IMR-90 (cell line): ENCODE data around the gene CASP8AP2. TPM values are rescaled to one million over a fixed set of nuclear protein-coding genes. Genes with fewer than 3 reads are reported as not detected.

Source experiments
- ATAC-seq: fragments of 200-7000 bp; cut with Tn5 transposase; 2 replicates; pipeline ENCODE4 v1.9.1; 2020; ENCODE audit warnings: low read depth, mild to moderate bottlenecking, moderate library complexity
- BruUV-seq: library from RNA; stranded (reverse); fragments of 400-500 nt; replicated peaks from 2 replicates; lab custom pipeline; 2021; lab: Mats Ljungman, UMichigan
- CTCF ChIA-PET: fragments of 300-600 bp; formaldehyde crosslinking; extraction: SDS; loops from one replicate; lab custom pipeline; 2021; ENCODE audit warnings: antibody characterized with exemption; lab: Yijun Ruan, JAX
- POLR2A ChIA-PET: fragments of 300-600 bp; sonication (Branson Sonifier 250); formaldehyde crosslinking; loops from one replicate; lab custom pipeline; 2022; ENCODE audit warnings: antibody characterized with exemption; ENCODE audit not compliant: unreplicated experiment; lab: Charles Lee
- DNase-seq: peaks from one replicate; pipeline ENCODE4 v3.0.0; 2013
- H2AFZ ChIP-seq: replicated peaks from 2 replicates; pipeline ENCODE3; 2013; ENCODE audit warnings: low read length, mild to moderate bottlenecking; ENCODE audit not compliant: poor library complexity
- H2AK5ac ChIP-seq: 2 replicates; pipeline ENCODE4 v1.6.1; 2013; ENCODE audit warnings: low read depth, low read length, inconsistent platforms
- H2AK9ac ChIP-seq: replicated peaks from 2 replicates; pipeline ENCODE3; 2013; ENCODE audit warnings: mild to moderate bottlenecking, low read depth, low read length, moderate library complexity; ENCODE audit not compliant: poor library complexity
- H2BK120ac ChIP-seq: 2 replicates; pipeline ENCODE4 v1.6.1; 2013; ENCODE audit warnings: low read depth, low read length, inconsistent platforms
- H2BK15ac ChIP-seq: 3 replicates; pipeline ENCODE4 v1.6.1; 2013; ENCODE audit warnings: low read depth, low read length, inconsistent platforms
- H2BK20ac ChIP-seq: 2 replicates; pipeline ENCODE4 v1.6.1; 2013; ENCODE audit warnings: low read depth, mild to moderate bottlenecking, inconsistent platforms, low read length, moderate library complexity
- H2BK5ac ChIP-seq: 2 replicates; pipeline ENCODE4 v1.6.1; 2013; ENCODE audit warnings: mild to moderate bottlenecking, low read depth, low read length, inconsistent platforms; ENCODE audit not compliant: poor library complexity, severe bottlenecking
- H3K14ac ChIP-seq: replicated peaks from 2 replicates; pipeline ENCODE4 v1.6.1; 2013; ENCODE audit warnings: low read depth, low read length, inconsistent platforms
- H3K18ac ChIP-seq: 2 replicates; pipeline ENCODE4 v1.6.1; 2013; ENCODE audit warnings: low read depth, low read length, control low read depth
- H3K23ac ChIP-seq: 2 replicates; pipeline ENCODE4 v1.6.1; 2013; ENCODE audit warnings: low read depth, low read length, inconsistent platforms
- H3K27ac ChIP-seq: 2 replicates; pipeline ENCODE4 v1.5.1; 2013; ENCODE audit warnings: mild to moderate bottlenecking, control low read depth, low read length; ENCODE audit not compliant: insufficient read depth
- H3K27me3 ChIP-seq: 2 replicates; pipeline ENCODE4 v1.6.1; 2013; ENCODE audit warnings: low read length; ENCODE audit not compliant: control insufficient read depth, insufficient read depth
- H3K36me3 ChIP-seq: 2 replicates; pipeline ENCODE4 v1.6.1; 2013; ENCODE audit warnings: low read length, mixed read lengths; ENCODE audit not compliant: control insufficient read depth, insufficient read depth
- H3K4ac ChIP-seq: 2 replicates; pipeline ENCODE4 v1.6.1; 2013; ENCODE audit warnings: low read depth, low read length, inconsistent platforms
- H3K4me1 ChIP-seq: 2 replicates; pipeline ENCODE4 v1.6.1; 2013; ENCODE audit warnings: low read length, mixed read lengths; ENCODE audit not compliant: control insufficient read depth, insufficient read depth
- H3K4me2 ChIP-seq: 2 replicates; pipeline ENCODE4 v1.6.1; 2013; ENCODE audit warnings: low read depth, mild to moderate bottlenecking, control low read depth, low read length, moderate library complexity
- H3K4me3 ChIP-seq: 2 replicates; pipeline ENCODE4 v1.5.1; 2013; ENCODE audit warnings: low read depth, mild to moderate bottlenecking, control low read depth, low read length, moderate library complexity; ENCODE audit not compliant: insufficient read depth
- H3K56ac ChIP-seq: 2 replicates; pipeline ENCODE4 v1.6.1; 2013; ENCODE audit warnings: low read length, inconsistent platforms; ENCODE audit not compliant: insufficient read depth; ENCODE audit errors: extremely low read depth
- H3K79me1 ChIP-seq, 2 experiments: 2 replicates each; pipeline ENCODE4 v1.6.1; 2013; ENCODE audit warnings: low read length in 2 of 2, inconsistent platforms in 1 of 2, low read depth in 1 of 2
- H3K9ac ChIP-seq: 2 replicates; pipeline ENCODE4 v1.6.1; 2013; ENCODE audit warnings: low read depth, low read length, control low read depth
- H3K9me1 ChIP-seq: 2 replicates; pipeline ENCODE4 v1.6.1; 2013; ENCODE audit warnings: low read length, inconsistent platforms; ENCODE audit not compliant: insufficient read depth
- H3K9me3 ChIP-seq: 2 replicates; pipeline ENCODE4 v1.6.1; 2013; ENCODE audit warnings: low read length; ENCODE audit not compliant: control insufficient read depth, insufficient read depth
- H4K20me1 ChIP-seq: 2 replicates; pipeline ENCODE4 v1.6.1; 2013; ENCODE audit warnings: low read length, inconsistent platforms; ENCODE audit not compliant: insufficient read depth
- H4K5ac ChIP-seq: 2 replicates; pipeline ENCODE4 v1.6.1; 2013; ENCODE audit warnings: mild to moderate bottlenecking, low read depth, low read length, control low read depth
- H4K8ac ChIP-seq, 2 experiments: 2 replicates each; pipeline ENCODE4 v1.6.1; 2013; ENCODE audit warnings: low read depth in 2 of 2, low read length in 2 of 2, control low read depth in 1 of 2, inconsistent platforms in 1 of 2
- H4K91ac ChIP-seq: 2 replicates; pipeline ENCODE4 v1.6.1; 2013; ENCODE audit warnings: low read depth, low read length, inconsistent platforms; ENCODE audit not compliant: insufficient read depth
- BHLHE40 ChIP-seq: fragments of 150-350 bp; IDR thresholded peaks from 2 replicates; pipeline ENCODE4 v1.6.1; 2016; ENCODE audit warnings: mild to moderate bottlenecking, low read depth, low read length
- CEBPB ChIP-seq: IDR thresholded peaks from 2 replicates; pipeline ENCODE4 v1.6.1; 2012; ENCODE audit warnings: low read depth, low read length, improper control_type of control experiment
- CTCF ChIP-seq: conservative IDR thresholded peaks from 2 replicates; pipeline ENCODE4 v1.5.1; 2012; ENCODE audit warnings: mild to moderate bottlenecking, low read depth, low read length, improper control_type of control experiment
- ELK1 ChIP-seq: fragments of 150-350 bp; IDR thresholded peaks from 2 replicates; pipeline ENCODE4 v1.6.1; 2016; ENCODE audit warnings: low read depth, mild to moderate bottlenecking, low read length, moderate library complexity, borderline replicate concordance
- FOS ChIP-seq: fragments of 150-350 bp; IDR thresholded peaks from 2 replicates; pipeline ENCODE4 v1.6.1; 2016; ENCODE audit warnings: low read depth, low read length
- MAFK ChIP-seq: IDR thresholded peaks from 2 replicates; pipeline ENCODE4 v1.6.1; 2012; ENCODE audit warnings: low read depth, low read length, improper control_type of control experiment
- MAZ ChIP-seq: IDR thresholded peaks from 2 replicates; pipeline ENCODE4 v1.6.1; 2012; ENCODE audit warnings: low read depth, mild to moderate bottlenecking, low read length, improper control_type of control experiment, moderate library complexity, borderline replicate concordance
- NFE2L2 ChIP-seq: fragments of 150-350 bp; IDR thresholded peaks from 2 replicates; pipeline ENCODE4 v1.6.1; 2016; ENCODE audit warnings: low read depth, mild to moderate bottlenecking, low read length
- RAD21 ChIP-seq: IDR thresholded peaks from 2 replicates; pipeline ENCODE4 v1.6.1; 2012; ENCODE audit warnings: low read length, improper control_type of control experiment
- SMC3 ChIP-seq: fragments of 150-350 bp; IDR thresholded peaks from 2 replicates; pipeline ENCODE4 v1.6.1; 2016; ENCODE audit warnings: low read depth, mild to moderate bottlenecking, antibody characterized with exemption, low read length, moderate library complexity
- WGBS, 2 experiments: methylation state at CpG; one replicate each; pipeline versions ENCODE4 v1.1.5 to v1.1.7; 2013; ENCODE audit warnings: missing lambda C conversion rate in 2 of 2; ENCODE audit not compliant: insufficient read length in 1 of 2; ENCODE audit errors: extremely low coverage in 2 of 2; 5-methylcytosine and 5-hydroxymethylcytosine counted together
- dilution Hi-C: fragments of 300-500 bp; cut with HindIII; formaldehyde crosslinking; loops from one replicate; pipeline ENCODE4 v1.14.3; 2018; ENCODE audit warnings: low sequenced_read_pairs; ENCODE audit not compliant: unreplicated experiment
- in situ Hi-C: fragments of 300-500 bp; cut with MboI; formaldehyde crosslinking; loops from 3 replicates; pipeline ENCODE4 v1.14.3; 2019; ENCODE audit warnings: low sequenced_read_pairs, inconsistent platforms, mixed read lengths
- intact Hi-C: fragments of 100-400 bp; cut with micrococcal nuclease; formaldehyde crosslinking; loops from 2 replicates; pipeline ENCODE4 v1.10.0; 2022
- polyA plus RNA-seq, 3 experiments: library from polyadenylated mRNA; depleted of rRNA; stranded (reverse); fragments of >200 nt; gene quantifications; 2 replicates each; pipeline ENCODE4 v1.2.3, GENCODE V29; 2012; ENCODE audit warnings: low replicate concordance in 1 of 3
- total RNA-seq: library from RNA; depleted of rRNA; stranded (reverse); fragments of >200 nt; gene quantifications from 2 replicates; pipeline ENCODE4 v1.2.3, GENCODE V29; 2012

The CASP8AP2 gene
- total and polyA plus RNA-seq, 2 of the 4 experiments (the other 2 are of a cell fraction), result 5.0 to 11.1 TPM

GRCh38 chr6:89818977-89819335 lies 10.7 kb upstream of the CASP8AP2 start:
- intact Hi-C loops, result no loop called here
- Histone ChIP-seq H2BK15ac (no peak overlapping the region), H3K56ac (no peak overlapping the region), H3K14ac (peak overlapping the region; percentile 34; the same call in 1 of the 2 replicates), H2BK5ac (no peak overlapping the region), H3K36me3 (no peaks in the 10 kb centered on the region), H2BK120ac (no peak overlapping the region), H4K20me1 (peaks cover 11% of the 10 kb centered on the region), H3K27me3 (no peaks in the 10 kb centered on the region), H3K9me3 (no peaks in the 10 kb centered on the region), H3K4ac (0 out of 2 replicates have a peak overlapping the region, but pooled peaks have one; percentile 14), H2AFZ (peak overlapping the region; percentile 100), H2BK20ac (no peak overlapping the region), H3K9me1 (peaks cover 9% of the 10 kb centered on the region), H2AK9ac (peak overlapping the region; percentile 92), H3K79me1 (peaks cover 25 to 34% of the 10 kb centered on the region in 2 experiments), H4K8ac (peak overlapping the region in 1 of 2 experiments; percentile 76; a peak in 2 of 4 replicates), H3K27ac (peak overlapping the region; percentile 23; the same call in 1 of the 2 replicates), H3K4me3 (peak overlapping the region; percentile 64), H3K9ac (peak overlapping the region; percentile 59), H3K4me2 (peak overlapping the region; percentile 87), H3K23ac (peak overlapping the region; percentile 47), H2AK5ac (peak overlapping the region; percentile 68; the same call in 1 of the 2 replicates), H3K18ac (no peak overlapping the region), H3K4me1 (no peaks in the 10 kb centered on the region), H4K5ac (no peak overlapping the region), H4K91ac (peak overlapping the region; percentile 19; the same call in 1 of the 2 replicates)
- no TSS peak for BruUV-seq
- no peak for TF ChIP-seq FOS
- TF ChIP-seq CEBPB, result no peak
- TF ChIP-seq CTCF, result no peak
- no peak for TF ChIP-seq MAFK
- no peak for TF ChIP-seq SMC3
- TF ChIP-seq NFE2L2, result no peak
- TF ChIP-seq MAZ, result no peak
- no peak for TF ChIP-seq ELK1
- no peak for TF ChIP-seq RAD21
- TF ChIP-seq BHLHE40, result no peak
- ATAC-seq, result peak; percentile 15; the same call in 1 of the 2 replicates
- no CpG with 5 or more reads among the region's 14 CpGs for WGBS, 2 experiments
- in situ Hi-C loops, result no loop called here
- dilution Hi-C loops, result no loop called here
- DNase-seq, result peak; percentile 30
- ChIA-PET POLR2A (no interaction called here), CTCF (interaction anchor here (0.6 kb wide), 1 partner anchor 28 kb away, joined by 4 read pairs; no protein-coding TSS in a partner anchor)
